Transverse colon (tissue), 4 donors: ENCODE results near the gene SLC6A16. TPM values are rescaled to one million over a fixed set of nuclear protein-coding genes. Genes with fewer than 3 reads are reported as not detected.
"Not testable (repeated sequence)": the region's sequence is repeated elsewhere in the genome, so short reads cannot be mapped to it uniquely, and the experiment has no call there.

Experiments
- DNase-seq: peaks from one replicate; pipeline ENCODE4 v3.0.0-alpha.2; 2019
- H3K27ac ChIP-seq, 4 donors: fragments of 200-600 bp; sonication (generic); 2 replicates each; pipeline ENCODE4 v1.5.1; 2016 to 2018; ENCODE audit warnings: inconsistent platforms in 4 of 4
- H3K27me3 ChIP-seq: fragments of 200-600 bp; sonication (generic); 2 replicates; pipeline ENCODE4 v1.5.1; 2017; ENCODE audit warnings: inconsistent platforms
- H3K36me3 ChIP-seq, 4 donors: fragments of 200-600 bp; sonication (generic); 2 replicates each; pipeline ENCODE4 v1.5.1; 2017 to 2019; ENCODE audit warnings: inconsistent platforms in 4 of 4
- H3K4me1 ChIP-seq, 4 donors: fragments of 200-600 bp; sonication (generic); 2 replicates each; pipeline ENCODE4 v1.5.1; 2017 to 2020; ENCODE audit warnings: inconsistent platforms in 4 of 4
- H3K4me3 ChIP-seq, 4 donors: fragments of 200-600 bp; sonication (generic); 1 replicate in 1 of 4; 2 replicates in 3 of 4; pipeline versions ENCODE4 v1.5.1 to v1.6.1; 2017 to 2019; ENCODE audit warnings: inconsistent platforms in 4 of 4
- H3K9me3 ChIP-seq, 2 donors: fragments of 200-600 bp; sonication (generic); 2 replicates each; pipeline ENCODE4 v1.5.1; 2017 to 2019; ENCODE audit warnings: inconsistent platforms in 2 of 2
- CTCF ChIP-seq, 5 experiments: fragments of 200-600 bp in 3 of 5; fragments of 450-650 bp in 2 of 5; sonication (generic) in 3 of 5; IDR thresholded peaks; 1 replicate in 2 of 5; 2 replicates in 3 of 5; pipeline ENCODE4 v1.5.1; 2016 to 2017; ENCODE audit warnings: antibody characterized with exemption in 5 of 5, inconsistent platforms in 3 of 5, mild to moderate bottlenecking in 2 of 5, moderate library complexity in 1 of 5
- EP300 ChIP-seq: sonication (generic); formaldehyde crosslinking; IDR thresholded peaks from one replicate; pipeline ENCODE4 v1.6.1; 2017; ENCODE audit warnings: antibody characterized with exemption, low read depth
- POLR2A ChIP-seq: fragments of 450-650 bp; IDR thresholded peaks from one replicate; pipeline ENCODE4 v1.6.1; 2016; ENCODE audit warnings: antibody characterized with exemption, mild to moderate bottlenecking, moderate library complexity
- POLR2AphosphoS5 ChIP-seq, 3 donors: sonication (generic); formaldehyde crosslinking; IDR thresholded peaks; one replicate each; pipeline ENCODE4 v1.6.1; 2016; ENCODE audit warnings: antibody characterized with exemption in 3 of 3
- WGBS, 2 donors: methylation state at CpG; one replicate each; pipeline ENCODE4 v1.1.5; 2018; ENCODE audit warnings: low coverage in 1 of 2; 5-methylcytosine and 5-hydroxymethylcytosine counted together
- in situ Hi-C, 4 donors: fragments of 200-750 bp; cut with MboI; loops; one replicate each; pipeline versions ENCODE4 v1.15.0 to v1.15.1; 2017; ENCODE audit warnings: low sequenced_read_pairs in 3 of 4, low pct_ligation_motif_present in 1 of 4, low pct_unique_long_range_greater_than_20kb in 1 of 4
- intact Hi-C: fragments of 100-400 bp; cut with DNase I; formaldehyde crosslinking; loops from one replicate; pipeline ENCODE4 v1.15.1; 2023; ENCODE audit warnings: low total_unique reads
- total RNA-seq, 4 donors: library from RNA; depleted of rRNA; stranded (reverse); fragments of >200 nt; gene quantifications; one replicate each; pipeline ENCODE4 v1.1.0, GENCODE V29; 2016

Gene SLC6A16
- total RNA-seq: under 1 TPM in 3 of 4 donors, not detected in 1; 0.40 to 0.75 (median 0.48) TPM

GRCh38 chr19:49324801-49325576 is at the start of gene SLC6A16:
Gene SLC6A16, minus strand, starts transcription at chr19:49325191. Its CDS starts 13,844 bp downstream, at chr19:49311347.
- H3K36me3 ChIP-seq: no peaks in the 10 kb centered on the region
- H3K27me3 ChIP-seq: no peaks in the 10 kb centered on the region
- TF ChIP-seq EP300: no peak
- in situ Hi-C loops (no loop called here), intact Hi-C loops (no loop called here)
- no peaks in the 10 kb centered on the region for H3K4me1 ChIP-seq
- no peak within 1 kb of the TSS for H3K27ac ChIP-seq
- no peak for DNase-seq
- H3K9me3 ChIP-seq: no peaks in the 10 kb centered on the region
- 90 to 93% methylated on average over 15 to 38 of the region's 38 CpGs for WGBS, 2 donors
- no peak within 1 kb of the TSS for H3K4me3 ChIP-seq

- H3K4me1 ChIP-seq, intact Hi-C loops, H3K27me3 ChIP-seq, in situ Hi-C loops, DNase-seq, H3K27ac ChIP-seq, H3K4me3 ChIP-seq, H3K36me3 ChIP-seq: not testable (repeated sequence)
- peaks cover 10 to 11% of the 10 kb centered on the region in 2 donors for H3K9me3 ChIP-seq
- WGBS, 2 donors: 77 to 79% methylated on average over 3 of the region's 3 CpGs
These were observed 48.2 kb upstream of the SLC6A16 start for GRCh38 chr19:49373174-49373573.

- DNase-seq: no peak
- Histone ChIP-seq H3K36me3 (no peaks in the 10 kb centered on the region), H3K4me1 (no peaks in the 10 kb centered on the region), H3K27ac (no peak overlapping the region), H3K9me3 (peaks cover 10 to 11% of the 10 kb centered on the region in 2 donors), H3K27me3 (no peaks in the 10 kb centered on the region), H3K4me3 (no peak overlapping the region)
- in situ Hi-C loops (no loop called here), intact Hi-C loops (no loop called here)
- TF ChIP-seq CTCF (IDR thresholded peaks at IDR 0.05) (no peak), EP300 (no peak), POLR2AphosphoS5 (IDR thresholded peaks at IDR 0.05) (no peak), POLR2A (no peak)
- 49 to 88% methylated on average over 3 of the region's 3 CpGs for WGBS, 2 donors
These were observed 46.2 kb upstream of the SLC6A16 start for GRCh38 chr19:49371184-49371583.

GRCh38 chr19:49368711-49369358 is 43.8 kb upstream of the SLC6A16 start:
- Histone ChIP-seq H3K4me3 (no peak overlapping the region), H3K27me3 (no peaks in the 10 kb centered on the region), H3K9me3 (peaks cover 10 to 11% of the 10 kb centered on the region in 2 donors), H3K27ac (no peak overlapping the region), H3K36me3 (no peaks in the 10 kb centered on the region), H3K4me1 (peaks cover 0 to 5% (median 2%) of the 10 kb centered on the region in 4 donors)
- intact Hi-C loops: no loop called here
- TF ChIP-seq CTCF (IDR thresholded peaks at IDR 0.05) (no peak), POLR2A (no peak), POLR2AphosphoS5 (IDR thresholded peaks at IDR 0.05) (no peak), EP300 (no peak)
- DNase-seq: no peak
- 90 to 92% methylated on average over 2 to 5 of the region's 5 CpGs for WGBS, 2 donors
- in situ Hi-C loops: no loop called here

GRCh38 chr19:49366110-49366509 is 41.1 kb upstream of the SLC6A16 start:
- in situ Hi-C loops: no loop called here
- H3K27ac ChIP-seq: no peak overlapping the region
- H3K9me3 ChIP-seq: peaks cover 10 to 11% of the 10 kb centered on the region in 2 donors
- DNase-seq: no peak
- intact Hi-C loops: loop anchor here (2.0 kb wide), 1 partner anchor 77 kb away; no protein-coding TSS in a partner anchor
- no peaks in the 10 kb centered on the region for H3K36me3 ChIP-seq
- H3K4me3 ChIP-seq: no peak overlapping the region
- no peak for TF ChIP-seq CTCF (IDR thresholded peaks at IDR 0.05)
- no peak for TF ChIP-seq POLR2AphosphoS5 (IDR thresholded peaks at IDR 0.05)
- no peak for TF ChIP-seq POLR2A
- no peak for TF ChIP-seq EP300
- H3K4me1 ChIP-seq: peaks cover 4 to 32% (median 18%) of the 10 kb centered on the region in 4 donors
- no peaks in the 10 kb centered on the region for H3K27me3 ChIP-seq
